Ectodermal cell (in vitro differentiated cells): ENCODE data around the gene SLC66A2.

Experiments
- H3K27ac ChIP-seq: 2 replicates; pipeline ENCODE4 v1.7.0; 2013; ENCODE audit warnings: mild to moderate bottlenecking, low read depth, low read length; ENCODE audit not compliant: insufficient read depth, poor library complexity, severe bottlenecking
- H3K27me3 ChIP-seq: 2 replicates; pipeline ENCODE4 v1.7.0; 2013; ENCODE audit warnings: mild to moderate bottlenecking, low read length; ENCODE audit not compliant: insufficient read depth, control insufficient read depth, poor library complexity, severe bottlenecking
- H3K36me3 ChIP-seq: one replicate; pipeline ENCODE4 v1.7.0; 2013; ENCODE audit warnings: low read length; ENCODE audit not compliant: control insufficient read depth, insufficient read depth
- H3K4me1 ChIP-seq: one replicate; pipeline ENCODE4 v1.7.0; 2013; ENCODE audit warnings: low read length; ENCODE audit not compliant: control insufficient read depth, insufficient read depth
- H3K4me3 ChIP-seq: 2 replicates; pipeline ENCODE4 v1.7.0; 2013; ENCODE audit warnings: low read depth, low read length, control low read depth; ENCODE audit not compliant: insufficient read depth
- H3K9me3 ChIP-seq: 2 replicates; pipeline ENCODE4 v1.7.0; 2013; ENCODE audit warnings: mild to moderate bottlenecking, low read length, moderate library complexity; ENCODE audit not compliant: control insufficient read depth
- WGBS, 2 experiments: methylation state at CpG; one replicate each; pipeline ENCODE4 v1.1.7; 2013; ENCODE audit warnings: missing lambda C conversion rate in 2 of 2; 5-methylcytosine and 5-hydroxymethylcytosine counted together

Gene SLC66A2

GRCh38 chr18:79937103-79937860 is 14.2 kb downstream of the SLC66A2 start:
- Histone ChIP-seq H3K36me3 (no peaks in the 10 kb centered on the region), H3K27me3 (no peaks in the 10 kb centered on the region), H3K9me3 (no peaks in the 10 kb centered on the region), H3K4me3 (no peak overlapping the region), H3K27ac (no peak overlapping the region), H3K4me1 (no peaks in the 10 kb centered on the region)
- 93% methylated on average over 25 of the region's 25 CpGs for whole genome bisulfite sequencing, 2 experiments

- Histone ChIP-seq H3K4me3 (no peak overlapping the region), H3K4me1 (no peaks in the 10 kb centered on the region), H3K9me3 (no peaks in the 10 kb centered on the region), H3K27ac (no peak overlapping the region), H3K36me3 (no peaks in the 10 kb centered on the region), H3K27me3 (no peaks in the 10 kb centered on the region)
- WGBS, 2 experiments = 90 to 96% methylated on average over 12 of the region's 12 CpGs
Observed at GRCh38 chr18:79936641-79937040, 14.8 kb downstream of the SLC66A2 start.

GRCh38 chr18:79935925-79936324 is 15.5 kb downstream of the SLC66A2 start:
- H3K4me1 ChIP-seq = no peaks in the 10 kb centered on the region
- H3K9me3 ChIP-seq = no peaks in the 10 kb centered on the region
- H3K27ac ChIP-seq = no peak overlapping the region
- H3K27me3 ChIP-seq = no peaks in the 10 kb centered on the region
- H3K36me3 ChIP-seq = no peaks in the 10 kb centered on the region
- H3K4me3 ChIP-seq = no peak overlapping the region
- 92 to 93% methylated on average over 6 of the region's 6 CpGs for WGBS, 2 experiments

GRCh38 chr18:79935499-79935898 is 16.0 kb downstream of the SLC66A2 start:
- 90 to 97% methylated on average over 3 of the region's 3 CpGs for WGBS, 2 experiments

GRCh38 chr18:79935098-79935480 is 16.4 kb downstream of the SLC66A2 start:
- no peaks in the 10 kb centered on the region for H3K36me3 ChIP-seq
- 90% methylated on average over 5 of the region's 5 CpGs for WGBS, 2 experiments
- no peaks in the 10 kb centered on the region for H3K9me3 ChIP-seq
- no peaks in the 10 kb centered on the region for H3K27me3 ChIP-seq
- no peak overlapping the region for H3K27ac ChIP-seq
- H3K4me3 ChIP-seq = no peak overlapping the region
- no peaks in the 10 kb centered on the region for H3K4me1 ChIP-seq

More at GRCh38 chr18:79935499-79935898, 16.0 kb downstream of the SLC66A2 start:
- Histone ChIP-seq H3K4me1 (no peaks in the 10 kb centered on the region), H3K27me3 (no peaks in the 10 kb centered on the region), H3K9me3 (no peaks in the 10 kb centered on the region), H3K27ac (no peak overlapping the region), H3K36me3 (no peaks in the 10 kb centered on the region), H3K4me3 (no peak overlapping the region)

- Histone ChIP-seq H3K36me3 (no peaks in the 10 kb centered on the region), H3K9me3 (no peaks in the 10 kb centered on the region), H3K4me3 (no peak overlapping the region), H3K27me3 (no peaks in the 10 kb centered on the region), H3K4me1 (no peaks in the 10 kb centered on the region), H3K27ac (no peak overlapping the region)
- 86% methylated on average over 8 of the region's 8 CpGs for WGBS, 2 experiments
Observed at GRCh38 chr18:79934311-79935097, 16.9 kb downstream of the SLC66A2 start.

GRCh38 chr18:79933765-79934164 is 17.7 kb downstream of the SLC66A2 start:
- Histone ChIP-seq H3K36me3 (no peaks in the 10 kb centered on the region), H3K27me3 (no peaks in the 10 kb centered on the region), H3K27ac (no peak overlapping the region), H3K9me3 (no peaks in the 10 kb centered on the region), H3K4me3 (no peak overlapping the region), H3K4me1 (no peaks in the 10 kb centered on the region)
- whole genome bisulfite sequencing, 2 experiments = 73 to 76% methylated on average over 10 of the region's 10 CpGs

GRCh38 chr18:79932907-79933306 is 18.5 kb downstream of the SLC66A2 start:
- Histone ChIP-seq H3K4me1 (no peaks in the 10 kb centered on the region), H3K9me3 (no peaks in the 10 kb centered on the region), H3K36me3 (peaks cover 3% of the 10 kb centered on the region), H3K27ac (no peak overlapping the region), H3K27me3 (no peaks in the 10 kb centered on the region), H3K4me3 (no peak overlapping the region)
- 91 to 99% methylated on average over 3 of the region's 3 CpGs for WGBS, 2 experiments

GRCh38 chr18:79931475-79931874 is 20.0 kb downstream of the SLC66A2 start:
- H3K9me3 ChIP-seq = no peaks in the 10 kb centered on the region
- peaks cover 3% of the 10 kb centered on the region for H3K36me3 ChIP-seq
- 90 to 93% methylated on average over 2 of the region's 2 CpGs for WGBS, 2 experiments
- no peak overlapping the region for H3K4me3 ChIP-seq
- no peaks in the 10 kb centered on the region for H3K27me3 ChIP-seq
- H3K4me1 ChIP-seq = no peaks in the 10 kb centered on the region
- H3K27ac ChIP-seq = no peak overlapping the region

- H3K4me3 ChIP-seq = no peak overlapping the region
- no peak overlapping the region for H3K27ac ChIP-seq
- H3K4me1 ChIP-seq = no peaks in the 10 kb centered on the region
- no CpG with 5 or more reads among the region's 2 CpGs for WGBS, 2 experiments
- no peaks in the 10 kb centered on the region for H3K27me3 ChIP-seq
- H3K36me3 ChIP-seq = peaks cover 3% of the 10 kb centered on the region
- H3K9me3 ChIP-seq = no peaks in the 10 kb centered on the region
Observed at GRCh38 chr18:79930020-79930642, 21.3 kb downstream of the SLC66A2 start.
